ENCODE data around the gene HOXC12.

The HOXC12 gene

GRCh38 chr12:53973236-53974042 lies 18.7 kb downstream of the HOXC12 start:
- no peak for TF ChIP-seq CTCF (IDR thresholded peaks at IDR 0.05)

- TF ChIP-seq CTCF (IDR thresholded peaks at IDR 0.05): no peak
Observed at GRCh38 chr12:53974084-53975063, 19.7 kb downstream of the HOXC12 start, which contains the start of gene HOTAIR. Gene HOTAIR (minus strand): TSS chr12:53974954.

- TF ChIP-seq CTCF (IDR thresholded peaks at IDR 0.05): no peak
Observed at GRCh38 chr12:53975064-53975471, 20.4 kb downstream of the HOXC12 start.

- TF ChIP-seq CTCF (IDR thresholded peaks at IDR 0.05): no peak
Observed at GRCh38 chr12:53975479-53976152, 20.9 kb downstream of the HOXC12 start.

- TF ChIP-seq CTCF (IDR thresholded peaks at IDR 0.05): no peak
Observed at GRCh38 chr12:53976172-53976822, 21.6 kb downstream of the HOXC12 start.

- no peak for TF ChIP-seq CTCF (IDR thresholded peaks at IDR 0.05)
Observed at GRCh38 chr12:53976823-53977595, 22.3 kb downstream of the HOXC12 start.
